ENCODE data around the gene DUSP3.

The DUSP3 gene

DNA sequence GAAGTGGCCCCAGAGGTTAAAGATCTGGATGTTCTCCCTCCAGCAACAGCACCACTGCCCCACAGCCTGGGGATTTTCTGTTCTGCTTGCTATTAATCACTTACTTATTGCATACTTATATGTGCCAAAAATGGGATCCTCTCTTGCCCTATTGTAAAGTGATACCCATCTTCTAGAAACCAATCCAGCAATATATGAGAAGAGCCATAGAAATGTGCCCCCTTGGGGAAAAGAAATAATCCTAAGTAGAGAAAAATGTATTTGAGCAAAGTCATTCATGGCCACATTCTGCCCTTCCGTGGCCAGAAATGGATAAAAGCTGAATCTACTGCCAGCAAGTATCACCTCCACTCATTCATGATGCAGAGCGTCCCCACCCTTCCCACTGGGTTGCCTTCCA, 41.1 kb downstream of the DUSP3 start:
- in situ Hi-C loops (cut with HindIII; ENCODE audit: low sequenced_read_pairs) = no loop called here

- in situ Hi-C loops (cut with HindIII; ENCODE audit: low sequenced_read_pairs) = no loop called here
Measured at GRCh38 chr17:43736389-43736788, 42.4 kb downstream of the DUSP3 start.

DNA sequence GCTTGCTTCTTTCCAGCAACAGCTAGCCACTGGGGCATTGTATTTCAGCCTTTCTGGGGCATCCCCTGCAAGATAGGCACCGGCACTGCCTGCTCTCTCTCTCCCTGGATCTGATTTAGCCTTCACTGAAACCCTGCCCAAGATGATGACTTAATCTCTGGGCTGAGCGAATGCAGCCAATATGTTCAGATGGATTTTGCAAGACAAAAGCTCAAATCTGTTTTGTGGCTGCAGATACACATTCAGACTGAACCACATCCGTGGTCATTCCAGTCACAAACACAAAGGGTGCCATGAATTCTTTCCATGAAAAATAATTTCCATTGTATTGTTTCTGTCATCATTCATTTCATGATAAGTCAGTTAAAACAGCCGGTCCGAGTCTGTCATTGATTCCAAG, 44.4 kb downstream of the DUSP3 start:
- in situ Hi-C loops (cut with HindIII; ENCODE audit: low sequenced_read_pairs) = no loop called here

DNA sequence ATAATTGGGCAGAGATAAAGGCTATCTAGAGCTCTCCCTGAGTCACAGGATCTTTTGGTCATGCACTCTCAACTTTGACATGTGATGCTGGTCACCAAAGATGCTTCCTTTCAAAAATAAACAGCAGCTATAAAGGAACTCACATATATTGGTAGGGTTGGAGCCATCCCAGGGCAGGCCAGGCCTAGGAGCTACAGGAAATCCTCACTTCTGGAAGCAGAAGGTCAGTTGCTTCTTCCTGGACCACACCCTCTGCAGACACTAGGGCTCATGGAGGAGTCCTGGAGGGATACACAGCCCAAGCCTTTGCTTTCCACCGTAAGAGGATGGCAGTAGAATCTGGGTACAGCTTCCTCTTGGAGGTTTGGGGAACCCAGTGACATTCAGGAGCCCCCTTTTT, 44.8 kb downstream of the DUSP3 start:
- in situ Hi-C loops (cut with HindIII; ENCODE audit: low sequenced_read_pairs) = no loop called here

DNA sequence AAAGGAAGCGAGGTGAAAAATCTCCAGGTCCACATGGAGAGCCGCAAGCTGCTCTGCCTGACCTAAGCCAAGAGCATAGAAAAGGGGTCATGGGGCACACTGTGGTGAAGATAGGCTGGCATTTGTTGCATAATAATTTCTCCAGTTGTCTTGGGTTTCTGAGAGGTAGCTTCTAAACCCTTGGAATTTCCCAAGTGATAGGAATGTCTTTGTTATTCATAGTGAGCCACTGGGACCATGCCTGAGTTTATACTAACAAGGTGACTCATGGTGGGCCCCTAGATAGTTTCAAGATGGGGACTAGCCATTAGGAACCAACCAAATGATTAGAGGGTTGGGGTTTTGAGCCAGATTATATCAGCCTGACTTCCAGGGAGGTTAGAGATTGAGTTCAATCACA, 45.8 kb downstream of the DUSP3 start:
- in situ Hi-C loops (cut with HindIII; ENCODE audit: low sequenced_read_pairs) = no loop called here

DNA sequence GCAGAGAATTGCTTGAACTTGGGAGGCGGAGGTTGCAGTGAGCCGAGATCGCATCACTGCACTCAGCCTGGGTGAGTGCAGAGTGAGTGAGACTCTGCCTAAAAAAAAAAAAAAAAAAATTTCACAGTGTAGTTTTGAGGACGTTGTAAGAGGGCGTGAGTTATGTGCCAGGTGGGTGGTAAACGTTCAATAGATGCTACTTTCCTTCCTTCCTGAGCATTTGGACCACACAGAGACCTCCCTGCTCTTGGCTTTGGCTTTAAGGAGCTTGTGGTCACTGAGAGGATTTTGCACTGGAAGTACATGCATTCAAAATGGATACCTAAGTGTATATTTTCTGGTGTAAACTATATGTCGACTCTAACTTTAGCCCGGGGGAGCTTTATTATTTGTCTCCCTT, 50.7 kb downstream of the DUSP3 start:
- in situ Hi-C loops (cut with HindIII; ENCODE audit: low sequenced_read_pairs) = no loop called here

DNA sequence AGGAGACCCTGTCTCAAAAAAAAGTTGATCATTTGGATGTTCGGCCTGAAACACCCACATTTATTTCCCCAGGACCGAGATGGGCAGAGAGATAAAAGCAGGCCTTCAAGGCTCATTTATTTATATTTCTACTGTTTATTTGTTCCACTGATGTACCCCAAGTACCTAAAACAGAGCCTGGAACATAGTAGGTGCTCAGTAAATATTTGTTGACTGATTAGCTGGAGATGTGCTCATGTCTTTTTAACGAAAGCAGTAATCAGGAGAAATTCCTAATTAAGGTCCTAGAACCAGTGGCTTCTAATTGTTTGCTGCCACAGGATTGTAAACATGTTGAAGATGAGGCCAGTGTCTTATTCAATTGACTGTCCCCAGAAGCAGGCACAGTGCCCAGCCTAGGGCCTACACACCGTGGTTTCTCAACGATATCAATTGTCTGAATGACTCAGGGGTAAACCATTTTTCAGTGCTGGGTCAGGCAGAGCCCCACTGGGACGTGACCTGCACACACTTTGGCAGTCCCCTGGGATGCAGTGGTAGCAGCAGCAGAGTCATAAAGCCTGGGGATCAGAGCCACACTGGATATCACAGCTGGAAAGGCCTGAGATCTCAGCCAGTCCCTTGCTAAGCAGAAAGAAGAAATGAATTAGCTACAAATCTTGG, 54.9 kb downstream of the DUSP3 start:
- in situ Hi-C loops (cut with HindIII; ENCODE audit: low sequenced_read_pairs) = no loop called here

- in situ Hi-C loops (cut with HindIII; ENCODE audit: low sequenced_read_pairs) = no loop called here
Measured at GRCh38 chr17:43722870-43723665, 55.7 kb downstream of the DUSP3 start.

DNA sequence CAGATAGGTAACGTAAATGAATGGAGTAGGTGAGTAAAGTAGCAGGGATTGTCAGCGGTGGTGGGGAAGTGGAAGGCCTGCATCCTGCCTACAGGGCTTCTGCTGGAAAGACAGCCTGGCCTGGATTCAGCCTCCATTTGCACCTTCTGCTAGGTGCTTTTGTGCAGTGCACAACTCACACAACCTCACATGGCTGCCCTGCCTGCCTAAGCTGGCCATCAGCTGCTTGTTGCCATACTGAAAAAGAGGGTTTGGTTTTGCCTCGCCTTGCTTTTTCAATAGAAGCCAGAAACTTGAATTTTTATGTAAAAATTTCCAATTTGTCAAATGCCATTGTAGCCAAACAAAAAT, 56.5 kb downstream of the DUSP3 start:
- in situ Hi-C loops (cut with HindIII; ENCODE audit: low sequenced_read_pairs) = no loop called here

DNA sequence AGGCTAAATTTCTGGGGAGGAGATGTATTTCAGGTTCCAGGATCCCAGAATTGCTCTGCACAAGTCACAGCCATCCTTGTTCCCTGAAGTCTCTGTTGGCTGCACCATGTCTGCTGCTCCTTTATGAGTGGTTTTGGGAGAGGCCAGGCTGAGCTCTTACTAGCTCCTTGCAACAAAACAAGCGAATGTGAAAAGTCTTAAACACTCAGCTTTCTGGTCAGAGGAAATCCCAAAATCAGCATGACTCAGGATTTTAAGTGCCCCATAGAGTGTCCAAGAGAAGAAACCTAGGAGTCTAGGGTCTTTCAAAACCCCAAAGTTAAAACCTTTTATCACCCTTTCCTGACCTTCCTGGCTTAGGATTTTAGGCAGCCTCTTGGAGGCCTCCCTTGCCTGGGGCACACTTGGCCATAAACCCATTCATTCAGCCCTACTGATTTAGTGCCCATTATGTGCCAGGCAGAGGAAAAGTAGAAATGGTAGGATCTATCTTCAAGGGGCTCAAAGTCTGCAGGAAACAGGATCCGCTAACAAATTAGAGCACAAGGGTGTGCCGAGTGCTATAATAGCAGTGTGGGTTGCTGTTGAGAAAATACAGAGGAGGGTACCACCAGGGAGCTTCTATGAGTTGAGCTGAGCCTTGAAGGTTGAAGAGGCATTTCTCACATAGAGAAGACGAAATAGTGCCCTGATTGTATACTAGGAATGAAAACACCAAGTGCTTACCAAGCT, 57.1 kb downstream of the DUSP3 start:
- in situ Hi-C loops (cut with HindIII; ENCODE audit: low sequenced_read_pairs) = no loop called here

DNA sequence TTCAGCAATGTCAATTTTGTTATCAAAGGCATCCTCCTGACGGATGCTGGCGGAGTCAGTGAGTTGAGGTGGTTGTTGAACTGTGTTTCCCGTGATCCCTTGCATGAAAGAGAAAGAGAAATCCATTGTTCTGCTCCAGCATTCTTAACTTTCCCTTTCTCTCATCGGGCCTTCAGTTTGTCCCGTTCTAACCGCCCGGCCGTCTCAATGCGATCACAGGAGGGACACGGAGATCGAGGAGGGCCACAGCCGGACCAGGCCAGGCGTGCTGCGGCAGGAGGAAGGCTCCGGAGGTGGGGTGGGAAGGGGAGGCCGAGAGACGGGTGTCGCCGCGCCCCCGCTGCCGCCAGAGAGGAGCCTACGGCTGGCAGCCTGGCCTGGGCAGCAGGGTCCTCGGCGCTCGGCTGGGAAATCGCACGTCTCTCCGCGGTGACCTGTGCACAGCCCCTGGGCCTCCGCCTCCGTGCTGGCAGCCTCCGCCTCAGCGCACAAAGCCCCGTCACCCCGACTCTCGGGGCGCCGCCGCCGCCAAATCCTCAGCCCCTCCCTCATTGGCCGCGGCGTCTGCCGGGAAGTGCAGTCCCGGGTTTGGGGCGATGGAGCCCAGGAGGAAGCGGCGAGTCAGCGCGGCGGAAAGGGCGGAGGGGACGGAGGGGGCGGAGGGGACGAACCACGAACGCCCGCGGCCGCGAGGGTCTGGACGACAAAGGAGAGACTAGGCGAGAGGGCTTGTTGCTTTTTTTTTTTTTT, 58.3 kb downstream of the DUSP3 start:
- in situ Hi-C loops (cut with HindIII; ENCODE audit: low sequenced_read_pairs) = no loop called here

- in situ Hi-C loops (cut with HindIII; ENCODE audit: low sequenced_read_pairs) = no loop called here
Measured at GRCh38 chr17:43719578-43719977, 59.2 kb downstream of the DUSP3 start.

GRCh38 chr17:43718544-43718943, 60.2 kb downstream of the DUSP3 start:
- in situ Hi-C loops (cut with HindIII; ENCODE audit: low sequenced_read_pairs) = no loop called here

- in situ Hi-C loops (cut with HindIII; ENCODE audit: low sequenced_read_pairs) = no loop called here
Measured at GRCh38 chr17:43717913-43718312, 60.9 kb downstream of the DUSP3 start.

Data from DLD1 (cell line).